IMR-90 (cell line): ENCODE data around the gene KIF6. TPM values are rescaled to one million over a fixed set of nuclear protein-coding genes. Genes with fewer than 3 reads are reported as not detected.

Experiments
- ATAC-seq: fragments of 200-7000 bp; cut with Tn5 transposase; 2 replicates; pipeline ENCODE4 v1.9.1; 2020; ENCODE audit warnings: low read depth, mild to moderate bottlenecking, moderate library complexity
- BruUV-seq: library from RNA; stranded (reverse); fragments of 400-500 nt; replicated peaks from 2 replicates; lab custom pipeline; 2021; lab: Mats Ljungman, UMichigan
- CTCF ChIA-PET: fragments of 300-600 bp; formaldehyde crosslinking; extraction: SDS; loops from one replicate; lab custom pipeline; 2021; ENCODE audit warnings: antibody characterized with exemption; lab: Yijun Ruan, JAX
- POLR2A ChIA-PET: fragments of 300-600 bp; sonication (Branson Sonifier 250); formaldehyde crosslinking; loops from one replicate; lab custom pipeline; 2022; ENCODE audit warnings: antibody characterized with exemption; ENCODE audit not compliant: unreplicated experiment; lab: Charles Lee
- DNase-seq: peaks from one replicate; pipeline ENCODE4 v3.0.0; 2013
- H2AFZ ChIP-seq: replicated peaks from 2 replicates; pipeline ENCODE3; 2013; ENCODE audit warnings: low read length, mild to moderate bottlenecking; ENCODE audit not compliant: poor library complexity
- H2AK5ac ChIP-seq: 2 replicates; pipeline ENCODE4 v1.6.1; 2013; ENCODE audit warnings: low read depth, low read length, inconsistent platforms
- H2AK9ac ChIP-seq: replicated peaks from 2 replicates; pipeline ENCODE3; 2013; ENCODE audit warnings: mild to moderate bottlenecking, low read depth, low read length, moderate library complexity; ENCODE audit not compliant: poor library complexity
- H2BK120ac ChIP-seq: 2 replicates; pipeline ENCODE4 v1.6.1; 2013; ENCODE audit warnings: low read depth, low read length, inconsistent platforms
- H2BK15ac ChIP-seq: 3 replicates; pipeline ENCODE4 v1.6.1; 2013; ENCODE audit warnings: low read depth, low read length, inconsistent platforms
- H2BK20ac ChIP-seq: 2 replicates; pipeline ENCODE4 v1.6.1; 2013; ENCODE audit warnings: low read depth, mild to moderate bottlenecking, inconsistent platforms, low read length, moderate library complexity
- H2BK5ac ChIP-seq: 2 replicates; pipeline ENCODE4 v1.6.1; 2013; ENCODE audit warnings: mild to moderate bottlenecking, low read depth, low read length, inconsistent platforms; ENCODE audit not compliant: poor library complexity, severe bottlenecking
- H3K14ac ChIP-seq: replicated peaks from 2 replicates; pipeline ENCODE4 v1.6.1; 2013; ENCODE audit warnings: low read depth, low read length, inconsistent platforms
- H3K18ac ChIP-seq: 2 replicates; pipeline ENCODE4 v1.6.1; 2013; ENCODE audit warnings: low read depth, low read length, control low read depth
- H3K23ac ChIP-seq: 2 replicates; pipeline ENCODE4 v1.6.1; 2013; ENCODE audit warnings: low read depth, low read length, inconsistent platforms
- H3K27ac ChIP-seq: 2 replicates; pipeline ENCODE4 v1.5.1; 2013; ENCODE audit warnings: mild to moderate bottlenecking, control low read depth, low read length; ENCODE audit not compliant: insufficient read depth
- H3K27me3 ChIP-seq: 2 replicates; pipeline ENCODE4 v1.6.1; 2013; ENCODE audit warnings: low read length; ENCODE audit not compliant: control insufficient read depth, insufficient read depth
- H3K36me3 ChIP-seq: 2 replicates; pipeline ENCODE4 v1.6.1; 2013; ENCODE audit warnings: low read length, mixed read lengths; ENCODE audit not compliant: control insufficient read depth, insufficient read depth
- H3K4ac ChIP-seq: 2 replicates; pipeline ENCODE4 v1.6.1; 2013; ENCODE audit warnings: low read depth, low read length, inconsistent platforms
- H3K4me1 ChIP-seq: 2 replicates; pipeline ENCODE4 v1.6.1; 2013; ENCODE audit warnings: low read length, mixed read lengths; ENCODE audit not compliant: control insufficient read depth, insufficient read depth
- H3K4me2 ChIP-seq: 2 replicates; pipeline ENCODE4 v1.6.1; 2013; ENCODE audit warnings: low read depth, mild to moderate bottlenecking, control low read depth, low read length, moderate library complexity
- H3K4me3 ChIP-seq: 2 replicates; pipeline ENCODE4 v1.5.1; 2013; ENCODE audit warnings: low read depth, mild to moderate bottlenecking, control low read depth, low read length, moderate library complexity; ENCODE audit not compliant: insufficient read depth
- H3K56ac ChIP-seq: 2 replicates; pipeline ENCODE4 v1.6.1; 2013; ENCODE audit warnings: low read length, inconsistent platforms; ENCODE audit not compliant: insufficient read depth; ENCODE audit errors: extremely low read depth
- H3K79me1 ChIP-seq, 2 experiments: 2 replicates each; pipeline ENCODE4 v1.6.1; 2013; ENCODE audit warnings: low read length in 2 of 2, inconsistent platforms in 1 of 2, low read depth in 1 of 2
- H3K9ac ChIP-seq: 2 replicates; pipeline ENCODE4 v1.6.1; 2013; ENCODE audit warnings: low read depth, low read length, control low read depth
- H3K9me1 ChIP-seq: 2 replicates; pipeline ENCODE4 v1.6.1; 2013; ENCODE audit warnings: low read length, inconsistent platforms; ENCODE audit not compliant: insufficient read depth
- H3K9me3 ChIP-seq: 2 replicates; pipeline ENCODE4 v1.6.1; 2013; ENCODE audit warnings: low read length; ENCODE audit not compliant: control insufficient read depth, insufficient read depth
- H4K20me1 ChIP-seq: 2 replicates; pipeline ENCODE4 v1.6.1; 2013; ENCODE audit warnings: low read length, inconsistent platforms; ENCODE audit not compliant: insufficient read depth
- H4K5ac ChIP-seq: 2 replicates; pipeline ENCODE4 v1.6.1; 2013; ENCODE audit warnings: mild to moderate bottlenecking, low read depth, low read length, control low read depth
- H4K8ac ChIP-seq, 2 experiments: 2 replicates each; pipeline ENCODE4 v1.6.1; 2013; ENCODE audit warnings: low read depth in 2 of 2, low read length in 2 of 2, control low read depth in 1 of 2, inconsistent platforms in 1 of 2
- H4K91ac ChIP-seq: 2 replicates; pipeline ENCODE4 v1.6.1; 2013; ENCODE audit warnings: low read depth, low read length, inconsistent platforms; ENCODE audit not compliant: insufficient read depth
- BHLHE40 ChIP-seq: fragments of 150-350 bp; IDR thresholded peaks from 2 replicates; pipeline ENCODE4 v1.6.1; 2016; ENCODE audit warnings: mild to moderate bottlenecking, low read depth, low read length
- CEBPB ChIP-seq: IDR thresholded peaks from 2 replicates; pipeline ENCODE4 v1.6.1; 2012; ENCODE audit warnings: low read depth, low read length, improper control_type of control experiment
- CHD1 ChIP-seq: IDR thresholded peaks from 2 replicates; pipeline ENCODE4 v1.6.1; 2012; ENCODE audit warnings: low read depth, low read length, improper control_type of control experiment
- FOS ChIP-seq: fragments of 150-350 bp; IDR thresholded peaks from 2 replicates; pipeline ENCODE4 v1.6.1; 2016; ENCODE audit warnings: low read depth, low read length
- MAFK ChIP-seq: IDR thresholded peaks from 2 replicates; pipeline ENCODE4 v1.6.1; 2012; ENCODE audit warnings: low read depth, low read length, improper control_type of control experiment
- MAZ ChIP-seq: IDR thresholded peaks from 2 replicates; pipeline ENCODE4 v1.6.1; 2012; ENCODE audit warnings: low read depth, mild to moderate bottlenecking, low read length, improper control_type of control experiment, moderate library complexity, borderline replicate concordance
- MXI1 ChIP-seq: IDR thresholded peaks from 2 replicates; pipeline ENCODE4 v1.6.1; 2012; ENCODE audit warnings: low read depth, mild to moderate bottlenecking, low read length, moderate library complexity, borderline replicate concordance
- NFE2L2 ChIP-seq: fragments of 150-350 bp; IDR thresholded peaks from 2 replicates; pipeline ENCODE4 v1.6.1; 2016; ENCODE audit warnings: low read depth, mild to moderate bottlenecking, low read length
- POLR2A ChIP-seq: IDR thresholded peaks from 2 replicates; pipeline ENCODE4 v1.6.1; 2012; ENCODE audit warnings: mild to moderate bottlenecking, low read depth, low read length
- RAD21 ChIP-seq: IDR thresholded peaks from 2 replicates; pipeline ENCODE4 v1.6.1; 2012; ENCODE audit warnings: low read length, improper control_type of control experiment
- RCOR1 ChIP-seq: IDR thresholded peaks from 2 replicates; pipeline ENCODE4 v1.6.1; 2012; ENCODE audit warnings: mild to moderate bottlenecking, low read length, improper control_type of control experiment; ENCODE audit not compliant: insufficient replicate concordance
- RFX5 ChIP-seq: IDR thresholded peaks from 2 replicates; pipeline ENCODE4 v1.8.0; 2012; ENCODE audit warnings: low read depth, mild to moderate bottlenecking, low read length, moderate library complexity
- SMC3 ChIP-seq: fragments of 150-350 bp; IDR thresholded peaks from 2 replicates; pipeline ENCODE4 v1.6.1; 2016; ENCODE audit warnings: low read depth, mild to moderate bottlenecking, antibody characterized with exemption, low read length, moderate library complexity
- WGBS, 2 experiments: methylation state at CpG; one replicate each; pipeline versions ENCODE4 v1.1.5 to v1.1.7; 2013; ENCODE audit warnings: missing lambda C conversion rate in 2 of 2; ENCODE audit not compliant: insufficient read length in 1 of 2; ENCODE audit errors: extremely low coverage in 2 of 2; 5-methylcytosine and 5-hydroxymethylcytosine counted together
- dilution Hi-C: fragments of 300-500 bp; cut with HindIII; formaldehyde crosslinking; loops from one replicate; pipeline ENCODE4 v1.14.3; 2018; ENCODE audit warnings: low sequenced_read_pairs; ENCODE audit not compliant: unreplicated experiment
- in situ Hi-C: fragments of 300-500 bp; cut with MboI; formaldehyde crosslinking; loops from 3 replicates; pipeline ENCODE4 v1.14.3; 2019; ENCODE audit warnings: low sequenced_read_pairs, inconsistent platforms, mixed read lengths
- intact Hi-C: fragments of 100-400 bp; cut with micrococcal nuclease; formaldehyde crosslinking; loops from 2 replicates; pipeline ENCODE4 v1.10.0; 2022
- polyA plus RNA-seq, 3 experiments: library from polyadenylated mRNA; depleted of rRNA; stranded (reverse); fragments of >200 nt; gene quantifications; 2 replicates each; pipeline ENCODE4 v1.2.3, GENCODE V29; 2012; ENCODE audit warnings: low replicate concordance in 1 of 3
- total RNA-seq: library from RNA; depleted of rRNA; stranded (reverse); fragments of >200 nt; gene quantifications from 2 replicates; pipeline ENCODE4 v1.2.3, GENCODE V29; 2012
- TF ChIP-seq, protein P1 (sequence below): fragments of 150-350 bp; IDR thresholded peaks from 2 replicates; pipeline ENCODE4 v1.6.1; 2016; ENCODE audit warnings: low read depth, mild to moderate bottlenecking, low read length, moderate library complexity, borderline replicate concordance
- TF ChIP-seq, protein P2 (sequence below): conservative IDR thresholded peaks from 2 replicates; pipeline ENCODE4 v1.5.1; 2012; ENCODE audit warnings: mild to moderate bottlenecking, low read depth, low read length, improper control_type of control experiment
- TF ChIP-seq, protein P3 (sequence below): fragments of 150-350 bp; IDR thresholded peaks from 2 replicates; pipeline ENCODE4 v1.6.1; 2017; ENCODE audit warnings: mild to moderate bottlenecking, antibody characterized with exemption, low read length, low read depth

Gene KIF6
- total and polyA plus RNA-seq, 2 of the 4 experiments (the other 2 are of a cell fraction), result under 0.01 to 0.10 TPM

DNA sequence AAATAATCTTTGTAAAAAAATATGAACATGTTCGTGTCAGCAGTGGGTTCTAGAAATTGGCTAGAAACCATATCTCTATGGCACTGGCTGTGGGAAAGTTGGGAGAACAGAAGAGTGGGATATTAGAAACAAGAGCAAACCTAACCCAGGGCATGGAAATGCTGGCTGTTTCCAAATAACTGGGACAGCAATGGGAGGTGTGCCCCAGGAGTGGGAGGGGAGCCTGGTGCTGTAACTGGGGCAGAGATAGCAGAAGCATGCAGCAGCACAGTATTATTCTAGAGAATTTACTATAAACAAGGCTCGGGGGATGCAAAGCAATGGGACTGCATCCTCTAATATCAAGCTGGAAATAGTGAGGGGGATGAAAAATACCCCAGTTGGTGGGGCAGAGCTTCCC, 175.0 kb downstream of the KIF6 start:
- H3K56ac ChIP-seq, result no peak overlapping the region

More for the DNA sequence above, 175.0 kb downstream of the KIF6 start:
- no peak overlapping the region for H3K4ac ChIP-seq
- no peak overlapping the region for H3K23ac ChIP-seq
- H2BK120ac ChIP-seq, result no peak overlapping the region
- H3K14ac ChIP-seq, result no peak overlapping the region
- no peak overlapping the region for H2AFZ ChIP-seq
- H3K79me1 ChIP-seq, result no peaks in the 10 kb centered on the region
- H4K20me1 ChIP-seq, result no peaks in the 10 kb centered on the region
- no peak overlapping the region for H2AK5ac ChIP-seq
- no TSS peak for BruUV-seq
- H3K9me1 ChIP-seq, result no peaks in the 10 kb centered on the region
- in situ Hi-C loops (no loop called here), intact Hi-C loops (no loop called here), dilution Hi-C loops (no loop called here)
- no peak overlapping the region for H3K9ac ChIP-seq
- TF ChIP-seq BHLHE40 (no peak), NFE2L2 (no peak), RCOR1 (no peak), RAD21 (no peak), FOS (no peak), MXI1 (no peak), MAZ (no peak), MAFK (no peak), SMC3 (no peak), CHD1 (no peak), CEBPB (no peak), POLR2A (no peak), RFX5 (no peak)
- TF ChIP-seq, protein P1, sequence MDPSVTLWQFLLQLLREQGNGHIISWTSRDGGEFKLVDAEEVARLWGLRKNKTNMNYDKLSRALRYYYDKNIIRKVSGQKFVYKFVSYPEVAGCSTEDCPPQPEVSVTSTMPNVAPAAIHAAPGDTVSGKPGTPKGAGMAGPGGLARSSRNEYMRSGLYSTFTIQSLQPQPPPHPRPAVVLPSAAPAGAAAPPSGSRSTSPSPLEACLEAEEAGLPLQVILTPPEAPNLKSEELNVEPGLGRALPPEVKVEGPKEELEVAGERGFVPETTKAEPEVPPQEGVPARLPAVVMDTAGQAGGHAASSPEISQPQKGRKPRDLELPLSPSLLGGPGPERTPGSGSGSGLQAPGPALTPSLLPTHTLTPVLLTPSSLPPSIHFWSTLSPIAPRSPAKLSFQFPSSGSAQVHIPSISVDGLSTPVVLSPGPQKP, result no peak
- TF ChIP-seq, protein P2, sequence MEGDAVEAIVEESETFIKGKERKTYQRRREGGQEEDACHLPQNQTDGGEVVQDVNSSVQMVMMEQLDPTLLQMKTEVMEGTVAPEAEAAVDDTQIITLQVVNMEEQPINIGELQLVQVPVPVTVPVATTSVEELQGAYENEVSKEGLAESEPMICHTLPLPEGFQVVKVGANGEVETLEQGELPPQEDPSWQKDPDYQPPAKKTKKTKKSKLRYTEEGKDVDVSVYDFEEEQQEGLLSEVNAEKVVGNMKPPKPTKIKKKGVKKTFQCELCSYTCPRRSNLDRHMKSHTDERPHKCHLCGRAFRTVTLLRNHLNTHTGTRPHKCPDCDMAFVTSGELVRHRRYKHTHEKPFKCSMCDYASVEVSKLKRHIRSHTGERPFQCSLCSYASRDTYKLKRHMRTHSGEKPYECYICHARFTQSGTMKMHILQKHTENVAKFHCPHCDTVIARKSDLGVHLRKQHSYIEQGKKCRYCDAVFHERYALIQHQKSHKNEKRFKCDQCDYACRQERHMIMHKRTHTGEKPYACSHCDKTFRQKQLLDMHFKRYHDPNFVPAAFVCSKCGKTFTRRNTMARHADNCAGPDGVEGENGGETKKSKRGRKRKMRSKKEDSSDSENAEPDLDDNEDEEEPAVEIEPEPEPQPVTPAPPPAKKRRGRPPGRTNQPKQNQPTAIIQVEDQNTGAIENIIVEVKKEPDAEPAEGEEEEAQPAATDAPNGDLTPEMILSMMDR, result no peak
- TF ChIP-seq, protein P3, sequence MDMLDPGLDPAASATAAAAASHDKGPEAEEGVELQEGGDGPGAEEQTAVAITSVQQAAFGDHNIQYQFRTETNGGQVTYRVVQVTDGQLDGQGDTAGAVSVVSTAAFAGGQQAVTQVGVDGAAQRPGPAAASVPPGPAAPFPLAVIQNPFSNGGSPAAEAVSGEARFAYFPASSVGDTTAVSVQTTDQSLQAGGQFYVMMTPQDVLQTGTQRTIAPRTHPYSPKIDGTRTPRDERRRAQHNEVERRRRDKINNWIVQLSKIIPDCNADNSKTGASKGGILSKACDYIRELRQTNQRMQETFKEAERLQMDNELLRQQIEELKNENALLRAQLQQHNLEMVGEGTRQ, result no peak
- ATAC-seq, result no peak
- no peaks in the 10 kb centered on the region for H3K36me3 ChIP-seq
- H3K4me3 ChIP-seq, result no peak overlapping the region
- H2BK15ac ChIP-seq, result no peak overlapping the region
- H3K18ac ChIP-seq, result no peak overlapping the region
- H4K91ac ChIP-seq, result no peak overlapping the region
- no peak overlapping the region for H3K4me2 ChIP-seq
- no peak for DNase-seq
- no peak overlapping the region for H2BK5ac ChIP-seq
- POLR2A ChIA-PET, result no interaction called here
- H2AK9ac ChIP-seq, result no peak overlapping the region
- CTCF ChIA-PET, result no interaction called here
- H3K9me3 ChIP-seq, result no peaks in the 10 kb centered on the region
- H2BK20ac ChIP-seq, result no peak overlapping the region
- no CpG with 5 or more reads among the region's 2 CpGs for WGBS, 2 experiments
- no peak overlapping the region for H4K8ac ChIP-seq
- no peak overlapping the region for H3K27ac ChIP-seq
- no peaks in the 10 kb centered on the region for H3K27me3 ChIP-seq
- no peak overlapping the region for H4K5ac ChIP-seq
- no peaks in the 10 kb centered on the region for H3K4me1 ChIP-seq
